Measurements from ENCODE around the gene KLF16. TPM values are rescaled to one million over a fixed set of nuclear protein-coding genes. Genes with fewer than 3 reads are reported as not detected.

KLF16 gene
- total and polyA plus RNA-seq, 9 of the 15 experiments (the other 6 are each of a cell fraction or from before 2014, with no cell fraction given) = 0.04 to 60.4 (median 6.8) TPM

DNA sequence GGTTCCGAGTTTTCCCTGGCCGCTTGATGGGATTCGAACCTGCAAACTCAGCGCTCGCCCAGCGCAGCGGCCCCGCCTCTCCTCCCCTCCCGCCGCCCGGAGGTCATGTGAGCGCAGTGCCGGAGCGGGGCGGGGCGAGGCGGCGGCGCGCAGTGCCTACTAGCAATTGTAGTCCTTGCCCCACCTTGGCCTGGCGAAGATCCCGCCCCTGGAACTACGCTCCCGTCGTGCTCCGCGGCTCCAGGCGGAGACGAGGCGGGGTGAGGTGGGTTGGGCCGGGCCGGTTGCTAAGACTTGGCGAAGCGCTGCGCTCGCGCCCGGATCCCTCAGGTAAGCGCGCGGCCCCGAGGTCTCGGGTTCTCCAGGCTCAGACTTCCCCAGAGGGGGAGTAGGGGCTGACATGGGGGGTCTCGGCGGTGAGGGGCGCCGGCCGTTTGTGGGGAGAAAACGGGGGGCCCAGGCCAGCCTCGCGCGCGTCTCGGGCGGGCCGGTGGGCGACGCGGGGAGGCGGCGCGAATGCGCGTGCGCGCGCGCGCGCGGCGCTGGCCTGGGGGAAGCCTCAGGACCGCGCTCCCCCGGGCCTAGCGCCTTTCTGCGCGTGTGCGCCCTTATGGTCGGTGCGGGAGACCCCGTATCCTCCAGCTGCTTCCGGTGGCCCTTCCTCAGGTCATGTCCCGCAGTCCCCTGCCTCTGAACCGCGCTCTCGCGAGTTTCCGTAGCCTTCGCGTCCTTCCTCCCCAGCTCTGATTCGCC lies 41.9 kb upstream of the KLF16 start, which contains the start of the genes ADAT3 and SCAMP4 (continued):
- TF ChIP-seq ZNF232 (CRISPR knock-in tag; IDR thresholded peaks at IDR 0.05) = no peak
- TF ChIP-seq ETS2 (tag; IDR thresholded peaks at IDR 0.05; ENCODE audit: borderline replicate concordance, poor library complexity, severe bottlenecking) = no peak
- no peak for TF ChIP-seq HMG20A (CRISPR knock-in tag; conservative IDR thresholded peaks at IDR 0.05)
- no peak for TF ChIP-seq ZNF551 (CRISPR knock-in tag; IDR thresholded peaks at IDR 0.05)
- no peak for TF ChIP-seq NR4A1 (CRISPR knock-in tag; IDR thresholded peaks at IDR 0.05)
- peak; percentile 75; the same call in 1 of the 2 replicates for TF ChIP-seq NR4A1 (tag; IDR thresholded peaks at IDR 0.05)
- no peak for TF ChIP-seq ZC3H11A (IDR thresholded peaks at IDR 0.05; ENCODE audit: low read depth, low read length)
- TF ChIP-seq BRCA1 (IDR thresholded peaks at IDR 0.05) = no peak
- no peak for TF ChIP-seq BRCA1 (CRISPR knock-in tag; IDR thresholded peaks at IDR 0.05)
- no peak for TF ChIP-seq MYNN (IDR thresholded peaks at IDR 0.05)
- no peak for TF ChIP-seq MYNN (CRISPR knock-in tag; IDR thresholded peaks at IDR 0.05)
- TF ChIP-seq, protein P1, sequence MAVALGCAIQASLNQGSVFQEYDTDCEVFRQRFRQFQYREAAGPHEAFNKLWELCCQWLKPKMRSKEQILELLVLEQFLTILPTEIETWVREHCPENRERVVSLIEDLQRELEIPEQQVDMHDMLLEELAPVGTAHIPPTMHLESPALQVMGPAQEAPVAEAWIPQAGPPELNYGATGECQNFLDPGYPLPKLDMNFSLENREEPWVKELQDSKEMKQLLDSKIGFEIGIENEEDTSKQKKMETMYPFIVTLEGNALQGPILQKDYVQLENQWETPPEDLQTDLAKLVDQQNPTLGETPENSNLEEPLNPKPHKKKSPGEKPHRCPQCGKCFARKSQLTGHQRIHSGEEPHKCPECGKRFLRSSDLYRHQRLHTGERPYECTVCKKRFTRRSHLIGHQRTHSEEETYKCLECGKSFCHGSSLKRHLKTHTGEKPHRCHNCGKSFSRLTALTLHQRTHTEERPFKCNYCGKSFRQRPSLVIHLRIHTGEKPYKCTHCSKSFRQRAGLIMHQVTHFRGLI (CRISPR knock-in tag; IDR thresholded peaks at IDR 0.05) = no peak
- TF ChIP-seq ZFP30 (CRISPR knock-in tag; IDR thresholded peaks at IDR 0.05; ENCODE audit: borderline replicate concordance) = no peak
- TF ChIP-seq, protein P2, sequence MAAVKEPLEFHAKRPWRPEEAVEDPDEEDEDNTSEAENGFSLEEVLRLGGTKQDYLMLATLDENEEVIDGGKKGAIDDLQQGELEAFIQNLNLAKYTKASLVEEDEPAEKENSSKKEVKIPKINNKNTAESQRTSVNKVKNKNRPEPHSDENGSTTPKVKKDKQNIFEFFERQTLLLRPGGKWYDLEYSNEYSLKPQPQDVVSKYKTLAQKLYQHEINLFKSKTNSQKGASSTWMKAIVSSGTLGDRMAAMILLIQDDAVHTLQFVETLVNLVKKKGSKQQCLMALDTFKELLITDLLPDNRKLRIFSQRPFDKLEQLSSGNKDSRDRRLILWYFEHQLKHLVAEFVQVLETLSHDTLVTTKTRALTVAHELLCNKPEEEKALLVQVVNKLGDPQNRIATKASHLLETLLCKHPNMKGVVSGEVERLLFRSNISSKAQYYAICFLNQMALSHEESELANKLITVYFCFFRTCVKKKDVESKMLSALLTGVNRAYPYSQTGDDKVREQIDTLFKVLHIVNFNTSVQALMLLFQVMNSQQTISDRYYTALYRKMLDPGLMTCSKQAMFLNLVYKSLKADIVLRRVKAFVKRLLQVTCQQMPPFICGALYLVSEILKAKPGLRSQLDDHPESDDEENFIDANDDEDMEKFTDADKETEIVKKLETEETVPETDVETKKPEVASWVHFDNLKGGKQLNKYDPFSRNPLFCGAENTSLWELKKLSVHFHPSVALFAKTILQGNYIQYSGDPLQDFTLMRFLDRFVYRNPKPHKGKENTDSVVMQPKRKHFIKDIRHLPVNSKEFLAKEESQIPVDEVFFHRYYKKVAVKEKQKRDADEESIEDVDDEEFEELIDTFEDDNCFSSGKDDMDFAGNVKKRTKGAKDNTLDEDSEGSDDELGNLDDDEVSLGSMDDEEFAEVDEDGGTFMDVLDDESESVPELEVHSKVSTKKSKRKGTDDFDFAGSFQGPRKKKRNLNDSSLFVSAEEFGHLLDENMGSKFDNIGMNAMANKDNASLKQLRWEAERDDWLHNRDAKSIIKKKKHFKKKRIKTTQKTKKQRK (IDR thresholded peaks at IDR 0.05; ENCODE audit: borderline replicate concordance, low read depth, low read length) = no peak
- TF ChIP-seq SRSF1 (IDR thresholded peaks at IDR 0.05; ENCODE audit: low read depth, low read length) = no peak
- TF ChIP-seq, protein P3, sequence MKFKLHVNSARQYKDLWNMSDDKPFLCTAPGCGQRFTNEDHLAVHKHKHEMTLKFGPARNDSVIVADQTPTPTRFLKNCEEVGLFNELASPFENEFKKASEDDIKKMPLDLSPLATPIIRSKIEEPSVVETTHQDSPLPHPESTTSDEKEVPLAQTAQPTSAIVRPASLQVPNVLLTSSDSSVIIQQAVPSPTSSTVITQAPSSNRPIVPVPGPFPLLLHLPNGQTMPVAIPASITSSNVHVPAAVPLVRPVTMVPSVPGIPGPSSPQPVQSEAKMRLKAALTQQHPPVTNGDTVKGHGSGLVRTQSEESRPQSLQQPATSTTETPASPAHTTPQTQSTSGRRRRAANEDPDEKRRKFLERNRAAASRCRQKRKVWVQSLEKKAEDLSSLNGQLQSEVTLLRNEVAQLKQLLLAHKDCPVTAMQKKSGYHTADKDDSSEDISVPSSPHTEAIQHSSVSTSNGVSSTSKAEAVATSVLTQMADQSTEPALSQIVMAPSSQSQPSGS (CRISPR knock-in tag; IDR thresholded peaks at IDR 0.05) = no peak
- TF ChIP-seq HMGN3 (IDR thresholded peaks at IDR 0.05; ENCODE audit: borderline replicate concordance, extremely low read depth, insufficient read length, low read depth, low read length) = peak; percentile 55
- TF ChIP-seq POU5F1 (IDR thresholded peaks at IDR 0.05; ENCODE audit: borderline replicate concordance, low read depth, low read length, partially characterized antibody) = no peak
- no peak for TF ChIP-seq BACH1 (tag; IDR thresholded peaks at IDR 0.05)
